ENCODE results near the gene SH3BP4. TPM values are rescaled to one million over a fixed set of nuclear protein-coding genes. Genes with fewer than 3 reads are reported as not detected.

The SH3BP4 gene
- total RNA-seq, 1 donor from 2014 or later = 51.9 TPM

DNA sequence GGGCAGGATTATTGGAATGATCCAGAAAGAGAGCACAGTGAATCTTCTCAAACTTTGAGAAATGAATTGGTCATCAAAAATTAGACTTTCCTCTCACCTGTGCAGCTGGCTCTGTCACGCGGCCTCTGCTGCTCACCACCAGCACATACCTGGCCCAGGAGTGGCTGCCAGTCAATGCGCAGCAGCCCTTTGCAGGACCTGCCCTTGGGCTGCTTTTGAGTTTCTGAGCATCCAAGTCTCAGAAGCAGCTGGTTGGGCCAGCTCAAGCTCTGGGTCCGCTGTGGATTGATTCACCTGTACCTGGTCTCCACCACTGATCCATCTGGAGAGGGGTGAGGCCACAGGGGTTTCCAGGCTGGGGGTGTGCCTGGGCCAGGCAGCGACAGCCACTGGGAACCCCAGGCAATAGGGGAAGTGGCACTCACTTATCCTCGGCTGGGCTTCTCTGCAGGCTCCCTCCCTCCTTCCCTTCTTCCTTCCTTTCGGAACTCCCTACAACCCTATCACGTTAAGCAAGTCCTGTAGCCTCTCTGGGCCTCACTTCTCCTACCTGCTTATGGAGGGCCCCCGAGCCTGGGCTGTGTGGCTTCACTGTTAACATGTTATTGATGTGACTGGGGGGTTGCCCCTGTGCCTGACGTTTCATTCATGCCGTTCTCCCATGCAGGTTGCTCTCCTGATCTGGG lies 48.1 kb downstream of the SH3BP4 start:
- H3K4me1 Mint-ChIP-seq (ENCODE audit: low read depth) = peaks cover 66% of the 10 kb centered on the region
- no peaks in the 10 kb centered on the region for H3K9me3 Mint-ChIP-seq (ENCODE audit: low read depth)
- H3K4me3 Mint-ChIP-seq (ENCODE audit: unreplicated experiment) = no peak overlapping the region
- H3K27ac Mint-ChIP-seq (ENCODE audit: unreplicated experiment) = no peak overlapping the region
- no peak for DNase-seq (ENCODE audit: low spot score)
- no peaks in the 10 kb centered on the region for H3K27me3 Mint-ChIP-seq (ENCODE audit: low read depth)
- TF ChIP-seq, protein P1, sequence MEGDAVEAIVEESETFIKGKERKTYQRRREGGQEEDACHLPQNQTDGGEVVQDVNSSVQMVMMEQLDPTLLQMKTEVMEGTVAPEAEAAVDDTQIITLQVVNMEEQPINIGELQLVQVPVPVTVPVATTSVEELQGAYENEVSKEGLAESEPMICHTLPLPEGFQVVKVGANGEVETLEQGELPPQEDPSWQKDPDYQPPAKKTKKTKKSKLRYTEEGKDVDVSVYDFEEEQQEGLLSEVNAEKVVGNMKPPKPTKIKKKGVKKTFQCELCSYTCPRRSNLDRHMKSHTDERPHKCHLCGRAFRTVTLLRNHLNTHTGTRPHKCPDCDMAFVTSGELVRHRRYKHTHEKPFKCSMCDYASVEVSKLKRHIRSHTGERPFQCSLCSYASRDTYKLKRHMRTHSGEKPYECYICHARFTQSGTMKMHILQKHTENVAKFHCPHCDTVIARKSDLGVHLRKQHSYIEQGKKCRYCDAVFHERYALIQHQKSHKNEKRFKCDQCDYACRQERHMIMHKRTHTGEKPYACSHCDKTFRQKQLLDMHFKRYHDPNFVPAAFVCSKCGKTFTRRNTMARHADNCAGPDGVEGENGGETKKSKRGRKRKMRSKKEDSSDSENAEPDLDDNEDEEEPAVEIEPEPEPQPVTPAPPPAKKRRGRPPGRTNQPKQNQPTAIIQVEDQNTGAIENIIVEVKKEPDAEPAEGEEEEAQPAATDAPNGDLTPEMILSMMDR (IDR thresholded peaks at IDR 0.05) = no peak
- peaks cover 12% of the 10 kb centered on the region for H3K36me3 Mint-ChIP-seq (ENCODE audit: low read depth)

DNA sequence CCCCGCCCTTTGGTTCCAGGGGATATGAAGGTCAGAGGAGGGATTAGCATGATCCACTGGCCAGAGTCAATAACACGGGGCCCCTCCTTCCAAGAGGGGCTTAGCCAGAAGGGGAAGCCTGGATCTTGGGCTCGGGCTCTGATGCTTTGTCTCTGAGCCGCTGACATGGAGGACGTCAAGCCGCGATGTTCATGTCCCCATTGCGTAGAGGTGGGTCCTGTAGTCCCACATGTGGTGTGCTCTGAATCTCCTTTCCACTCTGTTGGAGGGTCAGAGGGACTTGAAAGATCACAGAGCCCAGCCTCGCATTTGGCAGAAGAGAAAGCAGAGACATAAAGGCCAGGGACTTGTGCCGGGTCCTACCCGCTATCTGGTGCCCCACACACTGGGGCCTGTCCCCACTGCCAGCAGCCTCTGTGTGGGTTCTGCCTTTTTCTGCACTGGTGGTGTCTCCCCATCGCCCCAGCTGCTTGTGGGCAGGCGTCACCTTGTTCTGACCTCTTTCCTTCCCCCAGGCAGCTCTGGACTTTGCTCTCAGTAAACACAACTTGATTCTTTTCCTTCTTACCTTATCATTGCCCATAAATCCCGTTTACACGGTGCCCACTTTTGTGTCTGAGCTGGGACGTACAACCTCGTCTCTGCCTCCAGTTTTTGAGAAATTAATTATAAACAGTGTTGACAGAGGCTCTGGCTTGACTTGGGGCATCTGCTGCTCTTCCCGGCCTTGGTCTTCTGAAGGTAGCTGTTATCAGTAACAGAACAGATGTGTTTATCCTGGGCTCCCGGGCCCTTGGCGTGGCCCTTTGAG lies 48.8 kb downstream of the SH3BP4 start:
- Mint-ChIP-seq H3K36me3 (ENCODE audit: low read depth) (peaks cover 10% of the 10 kb centered on the region), H3K27ac (ENCODE audit: unreplicated experiment) (no peak overlapping the region), H3K27me3 (ENCODE audit: low read depth) (no peaks in the 10 kb centered on the region), H3K4me3 (ENCODE audit: unreplicated experiment) (no peak overlapping the region), H3K4me1 (ENCODE audit: low read depth) (peaks cover 64% of the 10 kb centered on the region), H3K9me3 (ENCODE audit: low read depth) (no peaks in the 10 kb centered on the region)
- TF ChIP-seq, protein P1 (IDR thresholded peaks at IDR 0.05) = no peak
- DNase-seq (ENCODE audit: low spot score) = peak; percentile 64

DNA sequence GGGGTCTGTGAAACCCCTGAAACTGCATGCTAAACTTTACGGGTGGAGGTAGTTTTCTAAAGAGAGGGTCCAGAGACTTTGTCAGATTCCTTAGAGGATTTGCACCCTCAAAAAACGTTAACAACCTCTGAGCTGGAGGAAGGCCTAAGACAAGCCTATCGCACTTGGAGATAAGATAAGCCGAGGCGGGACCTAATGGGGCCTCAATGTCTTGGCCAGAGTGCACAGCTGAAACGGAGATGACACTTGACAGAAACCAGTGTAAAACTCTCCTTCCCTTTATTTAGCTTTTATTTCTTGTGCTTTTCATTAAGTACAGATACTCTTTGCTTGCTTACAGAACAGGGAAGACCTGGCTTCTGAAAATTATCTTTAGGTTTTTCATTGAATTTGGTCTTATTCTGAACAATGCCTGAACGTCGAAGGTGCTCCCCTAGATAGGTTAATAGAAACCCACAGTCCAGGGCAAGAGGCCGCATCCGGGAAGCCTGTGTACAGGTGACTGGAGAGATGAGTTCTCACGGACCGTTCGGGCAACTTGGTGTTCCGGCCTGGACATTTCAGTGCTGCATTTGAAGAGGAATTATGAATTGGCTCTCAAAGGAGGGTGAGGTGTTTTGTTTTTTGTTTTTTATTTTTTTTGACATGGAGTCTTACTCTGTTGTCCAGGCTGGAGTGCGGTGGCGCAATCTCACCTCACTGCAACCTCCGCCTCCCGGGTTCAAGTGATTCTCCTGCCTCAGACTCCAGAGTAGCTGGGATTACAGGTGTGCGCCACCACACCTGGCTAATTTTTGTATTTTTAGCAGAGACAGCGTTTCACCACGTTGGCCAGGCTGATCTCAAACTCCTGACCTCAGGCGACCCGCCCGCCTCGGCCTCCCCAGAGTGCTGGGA lies 49.7 kb downstream of the SH3BP4 start:
- TF ChIP-seq, protein P1 (IDR thresholded peaks at IDR 0.05) = no peak
- H3K4me1 Mint-ChIP-seq (ENCODE audit: low read depth) = peaks cover 64% of the 10 kb centered on the region
- H3K9me3 Mint-ChIP-seq (ENCODE audit: low read depth) = no peaks in the 10 kb centered on the region
- no peaks in the 10 kb centered on the region for H3K27me3 Mint-ChIP-seq (ENCODE audit: low read depth)
- no peak for DNase-seq (ENCODE audit: low spot score)
- no peak overlapping the region for H3K4me3 Mint-ChIP-seq (ENCODE audit: unreplicated experiment)
- H3K27ac Mint-ChIP-seq (ENCODE audit: unreplicated experiment) = no peak overlapping the region
- H3K36me3 Mint-ChIP-seq (ENCODE audit: low read depth) = peaks cover 10% of the 10 kb centered on the region

DNA sequence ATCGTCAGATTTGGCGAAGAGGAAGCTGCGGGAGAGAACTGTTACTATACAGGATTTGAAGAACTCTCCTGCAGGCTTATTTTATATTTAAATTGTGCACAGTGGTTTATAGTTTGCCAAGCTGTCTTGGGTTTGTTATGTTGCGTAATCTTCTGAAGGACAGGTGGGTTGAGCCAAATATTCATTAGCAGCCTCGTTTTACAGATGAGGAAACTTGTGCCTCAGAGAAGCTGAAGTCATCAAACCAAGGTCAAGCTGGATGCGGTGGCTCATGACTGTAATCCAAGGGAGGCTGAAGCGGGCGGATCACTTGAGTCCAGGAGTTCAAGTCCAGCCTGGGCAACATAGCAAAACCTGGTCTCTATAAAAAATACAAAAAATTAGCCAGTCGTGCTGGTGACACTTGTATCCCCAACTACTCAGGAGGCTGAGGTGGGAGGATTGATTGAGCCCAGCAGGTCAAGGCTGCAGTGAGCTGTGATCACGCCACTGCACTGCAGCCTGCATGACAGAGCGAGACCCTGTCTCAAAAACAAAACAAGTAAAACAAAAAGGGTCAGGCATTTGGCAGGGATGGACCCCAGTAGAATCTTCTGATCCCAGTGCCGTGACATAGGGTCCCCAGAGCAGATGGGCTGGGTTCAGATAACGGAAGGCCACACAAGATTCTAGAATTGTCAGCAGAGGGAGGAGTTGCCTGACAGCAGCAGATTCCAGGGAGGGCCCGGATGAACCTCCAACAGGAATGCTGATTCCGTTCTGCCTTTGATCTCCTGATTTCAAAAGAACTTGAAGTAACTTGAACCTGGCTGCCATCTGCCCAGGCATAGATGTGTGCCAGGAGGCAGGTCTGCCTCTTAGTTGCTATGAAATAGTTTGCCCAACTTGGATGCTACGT lies 50.6 kb downstream of the SH3BP4 start:
- TF ChIP-seq, protein P1 (IDR thresholded peaks at IDR 0.05) = no peak
- Mint-ChIP-seq H3K4me3 (ENCODE audit: unreplicated experiment) (no peak overlapping the region), H3K27ac (ENCODE audit: unreplicated experiment) (no peak overlapping the region), H3K36me3 (ENCODE audit: low read depth) (peaks cover 10% of the 10 kb centered on the region), H3K9me3 (ENCODE audit: low read depth) (no peaks in the 10 kb centered on the region), H3K4me1 (ENCODE audit: low read depth) (peaks cover 60% of the 10 kb centered on the region), H3K27me3 (ENCODE audit: low read depth) (no peaks in the 10 kb centered on the region)
- no peak for DNase-seq (ENCODE audit: low spot score)
